ENCODE results near the gene CACNB1. TPM values are rescaled to one million over a fixed set of nuclear protein-coding genes. Genes with fewer than 3 reads are reported as not detected.

Gene CACNB1
- total RNA-seq, 2 donors from 2014 or later: 3.6 to 13.4 TPM

- H3K4me1 ChIP-seq: peaks cover 0 to 12% of the 10 kb centered on the region in 2 donors
- H3K9me3 ChIP-seq: no peaks in the 10 kb centered on the region
- H3K36me3 ChIP-seq: peaks cover 11% of the 10 kb centered on the region
- TF ChIP-seq CTCF (IDR thresholded peaks at IDR 0.05): peak; percentile 86 to 93
- no peak overlapping the region for H3K27ac ChIP-seq
- no peaks in the 10 kb centered on the region for H3K27me3 ChIP-seq
- DNase-seq (ENCODE audit: low spot score): peak; percentile 76
- H3K4me3 ChIP-seq: no peak overlapping the region
Measured at GRCh38 chr17:39174920-39175694, 22.4 kb downstream of the CACNB1 start.

- no peaks in the 10 kb centered on the region for H3K27me3 ChIP-seq
- peaks cover 11% of the 10 kb centered on the region for H3K36me3 ChIP-seq
- no peaks in the 10 kb centered on the region for H3K9me3 ChIP-seq
- H3K27ac ChIP-seq: no peak overlapping the region
- H3K4me3 ChIP-seq: no peak overlapping the region
- H3K4me1 ChIP-seq: peaks cover 0 to 12% of the 10 kb centered on the region in 2 donors
- no peak for DNase-seq (ENCODE audit: low spot score)
- no peak for TF ChIP-seq CTCF (IDR thresholded peaks at IDR 0.05)
Measured at GRCh38 chr17:39173526-39174274, 23.8 kb downstream of the CACNB1 start.

- Histone ChIP-seq H3K36me3 (peaks cover 11% of the 10 kb centered on the region), H3K4me1 (peaks cover 0 to 12% of the 10 kb centered on the region in 2 donors), H3K27me3 (no peaks in the 10 kb centered on the region), H3K27ac (no peak overlapping the region), H3K4me3 (no peak overlapping the region), H3K9me3 (no peaks in the 10 kb centered on the region)
- TF ChIP-seq CTCF (IDR thresholded peaks at IDR 0.05): no peak
- DNase-seq (ENCODE audit: low spot score): no peak
Measured at GRCh38 chr17:39173080-39173479, 24.4 kb downstream of the CACNB1 start.

- no peak overlapping the region for H3K27ac ChIP-seq
- peaks cover 2% of the 10 kb centered on the region for H3K36me3 ChIP-seq
- TF ChIP-seq CTCF (IDR thresholded peaks at IDR 0.05): no peak
- H3K4me1 ChIP-seq: peaks cover 0 to 18% of the 10 kb centered on the region in 2 donors
- H3K9me3 ChIP-seq: no peaks in the 10 kb centered on the region
- no peak for DNase-seq (ENCODE audit: low spot score)
- H3K4me3 ChIP-seq: no peak overlapping the region
- H3K27me3 ChIP-seq: no peaks in the 10 kb centered on the region
Measured at GRCh38 chr17:39171933-39172332, 25.5 kb downstream of the CACNB1 start.

GRCh38 chr17:39170558-39170957, 26.9 kb downstream of the CACNB1 start:
- H3K9me3 ChIP-seq: no peaks in the 10 kb centered on the region
- no peak overlapping the region for H3K4me3 ChIP-seq
- no peak for DNase-seq (ENCODE audit: low spot score)
- no peak overlapping the region for H3K27ac ChIP-seq
- no peaks in the 10 kb centered on the region for H3K36me3 ChIP-seq
- H3K27me3 ChIP-seq: no peaks in the 10 kb centered on the region
- no peak for TF ChIP-seq CTCF (IDR thresholded peaks at IDR 0.05)
- H3K4me1 ChIP-seq: peaks cover 0 to 30% of the 10 kb centered on the region in 2 donors

All from right atrium auricular region (tissue), 2 donors.